A549 (cell line): ENCODE measurements around the gene TAS2R5.

Experiments used
- CTCF ChIP-seq: fragments of >200 bp; sonication (Bioruptor Twin); formaldehyde crosslinking; IDR thresholded peaks from 3 replicates; pipeline ENCODE4 v1.5.1; 2016
- EP300 ChIP-seq, 2 experiments: fragments of >200 bp; sonication (Bioruptor Twin); formaldehyde crosslinking; IDR thresholded peaks; 2 replicates in 1 of 2; 3 replicates in 1 of 2; pipeline ENCODE4 v1.6.1; 2016 to 2017
- MAFK ChIP-seq: fragments of 450-650 bp; IDR thresholded peaks from 2 replicates; pipeline ENCODE4 v1.6.1; 2014; ENCODE audit not compliant: partially characterized antibody
- MAZ ChIP-seq: fragments of 150-350 bp; IDR thresholded peaks from 2 replicates; pipeline ENCODE4 v1.6.1; 2014; ENCODE audit warnings: antibody characterized with exemption, low read depth, low read length, borderline replicate concordance
- USF2 ChIP-seq: fragments of 450-650 bp; IDR thresholded peaks from 2 replicates; pipeline ENCODE4 v1.6.1; 2014; ENCODE audit warnings: antibody characterized with exemption

- TF ChIP-seq CTCF (no peak), USF2 (no peak), MAFK (no peak), EP300 (IDR thresholded peaks at IDR 0.05) (no peak), MAZ (no peak)
Observed at GRCh38 chr7:141763797-141764196, 26.2 kb upstream of the TAS2R5 start, which contains the start of gene TAS2R3.
